A673 (cell line): Measurements from ENCODE around the gene STOX2.

Source experiments
- EZH2 ChIP-seq: fragments of 200-600 bp; sonication (generic); IDR thresholded peaks from 2 replicates; pipeline ENCODE4 v1.6.1; 2017; ENCODE audit warnings: borderline replicate concordance, low read depth, mild to moderate bottlenecking, mixed read lengths, antibody characterized with exemption, low read length; ENCODE audit not compliant: poor library complexity, severe bottlenecking
- TF ChIP-seq, protein P1 (sequence below): fragments of 300-800, 200-600 bp; sonication (generic); conservative IDR thresholded peaks from 2 replicates; pipeline ENCODE4 v1.5.1; 2017; ENCODE audit warnings: low read depth, mild to moderate bottlenecking, antibody characterized with exemption, low read length, moderate library complexity, mixed read lengths

DNA sequence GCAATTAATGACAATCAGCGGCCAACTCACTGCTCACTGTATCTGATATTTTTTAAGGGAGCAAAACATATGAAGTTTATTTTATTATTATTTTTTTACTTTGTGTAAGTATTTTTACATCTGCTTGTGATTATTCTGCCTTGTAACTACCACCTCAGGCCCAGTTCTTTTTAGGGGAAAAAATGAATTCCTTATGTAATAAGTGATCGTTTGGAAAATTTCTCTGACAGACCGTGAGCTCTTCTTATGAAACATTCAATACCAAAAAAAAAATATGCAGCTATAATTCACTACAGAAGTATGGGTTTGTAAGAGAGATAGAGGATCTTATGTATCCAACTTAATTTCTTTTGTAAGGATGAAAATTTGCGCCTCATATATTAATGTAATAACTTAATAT is 33.5 kb upstream of the STOX2 start:
- TF ChIP-seq, protein P1, sequence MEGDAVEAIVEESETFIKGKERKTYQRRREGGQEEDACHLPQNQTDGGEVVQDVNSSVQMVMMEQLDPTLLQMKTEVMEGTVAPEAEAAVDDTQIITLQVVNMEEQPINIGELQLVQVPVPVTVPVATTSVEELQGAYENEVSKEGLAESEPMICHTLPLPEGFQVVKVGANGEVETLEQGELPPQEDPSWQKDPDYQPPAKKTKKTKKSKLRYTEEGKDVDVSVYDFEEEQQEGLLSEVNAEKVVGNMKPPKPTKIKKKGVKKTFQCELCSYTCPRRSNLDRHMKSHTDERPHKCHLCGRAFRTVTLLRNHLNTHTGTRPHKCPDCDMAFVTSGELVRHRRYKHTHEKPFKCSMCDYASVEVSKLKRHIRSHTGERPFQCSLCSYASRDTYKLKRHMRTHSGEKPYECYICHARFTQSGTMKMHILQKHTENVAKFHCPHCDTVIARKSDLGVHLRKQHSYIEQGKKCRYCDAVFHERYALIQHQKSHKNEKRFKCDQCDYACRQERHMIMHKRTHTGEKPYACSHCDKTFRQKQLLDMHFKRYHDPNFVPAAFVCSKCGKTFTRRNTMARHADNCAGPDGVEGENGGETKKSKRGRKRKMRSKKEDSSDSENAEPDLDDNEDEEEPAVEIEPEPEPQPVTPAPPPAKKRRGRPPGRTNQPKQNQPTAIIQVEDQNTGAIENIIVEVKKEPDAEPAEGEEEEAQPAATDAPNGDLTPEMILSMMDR = no peak
- no peak for TF ChIP-seq EZH2
